GM18951 (cell line): Measurements from ENCODE around the gene DSG1.
"Not testable (repeated sequence)": the region's sequence is repeated elsewhere in the genome, so short reads cannot be mapped to it uniquely, and the experiment has no call there.

Experiments
- POLR2A ChIP-seq: IDR thresholded peaks from 4 replicates; pipeline ENCODE4 v1.6.1; 2011; ENCODE audit warnings: mild to moderate bottlenecking; ENCODE audit not compliant: insufficient read length, insufficient read depth; ENCODE audit errors: extremely low read depth
- in situ Hi-C: fragments of 300-500 bp; cut with MboI; formaldehyde crosslinking; loops from one replicate; pipeline ENCODE4 v1.12.0; 2022; ENCODE audit warnings: low sequenced_read_pairs, mixed read lengths, inconsistent platforms; ENCODE audit not compliant: unreplicated experiment

DSG1 gene

GRCh38 chr18:31301201-31301655 lies 16.7 kb upstream of the DSG1 start:
- in situ Hi-C loops = no loop called here
- TF ChIP-seq POLR2A = no peak

- in situ Hi-C loops = no loop called here
- no peak for TF ChIP-seq POLR2A
Observed at GRCh38 chr18:31302991-31303390, 15.0 kb upstream of the DSG1 start.

- in situ Hi-C loops = no loop called here
- TF ChIP-seq POLR2A = no peak
Observed at GRCh38 chr18:31303771-31304170, 14.2 kb upstream of the DSG1 start.

GRCh38 chr18:31309115-31309514 lies 8.8 kb upstream of the DSG1 start:
- TF ChIP-seq POLR2A = no peak
- in situ Hi-C loops = no loop called here

- in situ Hi-C loops = no loop called here
- TF ChIP-seq POLR2A = no peak
Observed at GRCh38 chr18:31316974-31317373, 986 bp upstream of the DSG1 start.

DNA sequence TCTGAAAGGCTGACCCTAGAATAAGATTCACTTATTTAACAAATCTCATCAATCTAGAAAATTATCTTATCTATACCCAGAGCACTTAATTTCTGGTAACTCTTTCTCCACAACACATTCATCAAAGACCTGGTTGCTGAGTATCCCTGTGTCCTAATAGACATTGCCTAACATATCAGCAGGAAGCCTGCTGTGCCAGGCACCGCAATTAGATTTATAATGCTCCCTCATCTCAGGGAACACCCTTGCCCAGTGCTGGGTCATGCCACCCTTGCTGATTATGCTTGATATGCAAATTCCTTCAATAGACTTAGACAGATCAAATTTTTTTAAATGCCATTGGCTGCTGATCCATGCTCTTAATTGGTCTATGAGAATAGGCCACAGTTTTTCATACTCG lies 3.8 kb downstream of the DSG1 start:
- TF ChIP-seq POLR2A = no peak
- in situ Hi-C loops = no loop called here

DNA sequence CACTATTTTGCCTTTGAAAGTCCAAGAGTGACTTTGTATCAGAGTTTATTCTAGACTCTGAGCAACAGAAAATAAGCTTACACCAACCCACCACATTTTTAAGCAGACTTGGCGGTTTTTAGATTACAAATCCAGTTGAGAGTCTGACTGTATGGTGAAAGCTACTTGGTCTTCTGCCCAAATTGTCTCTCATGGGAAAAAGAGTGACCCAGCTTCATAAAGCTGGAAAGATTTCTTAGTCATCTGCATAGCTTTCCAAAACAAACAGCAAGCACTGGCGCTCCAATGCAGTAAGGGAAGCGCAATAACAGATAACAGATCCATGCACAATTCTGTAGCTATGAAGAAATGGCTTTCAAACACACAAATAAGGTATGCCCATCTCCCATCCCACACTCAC lies 7.1 kb downstream of the DSG1 start:
- in situ Hi-C loops = no loop called here
- no peak for TF ChIP-seq POLR2A

DNA sequence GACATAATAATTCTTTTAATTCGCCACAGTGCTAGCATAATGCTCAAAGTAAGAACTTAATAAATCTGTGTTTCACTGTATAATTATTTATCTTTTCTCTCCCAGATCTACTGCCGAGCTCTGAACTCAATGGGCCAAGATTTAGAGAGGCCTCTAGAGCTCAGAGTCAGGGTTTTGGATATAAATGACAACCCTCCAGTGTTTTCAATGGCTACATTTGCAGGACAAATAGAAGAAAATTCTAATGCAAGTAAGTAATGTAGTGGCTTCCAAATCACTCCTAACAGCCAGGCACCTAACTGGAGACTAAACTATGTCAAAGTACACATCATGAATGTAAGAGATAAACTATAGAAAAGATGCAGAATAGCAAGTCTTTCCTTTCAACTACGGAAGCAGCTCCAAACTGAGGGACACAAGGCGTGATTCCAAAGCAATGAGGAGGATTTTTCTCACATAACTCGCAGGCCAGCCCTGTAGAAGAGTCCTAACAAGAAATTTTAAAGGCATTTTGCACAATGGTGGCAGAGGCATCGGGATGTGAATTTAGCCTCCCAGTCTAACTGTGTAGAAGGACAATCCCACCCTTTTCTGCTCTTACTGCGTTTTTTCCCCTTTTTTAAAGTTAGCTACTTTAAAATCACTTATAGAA lies 12.0 kb downstream of the DSG1 start:
- in situ Hi-C loops = no loop called here
- TF ChIP-seq POLR2A = no peak

GRCh38 chr18:31343454-31343853 lies 25.5 kb downstream of the DSG1 start:
- no peak for TF ChIP-seq POLR2A
- in situ Hi-C loops = no loop called here

DNA sequence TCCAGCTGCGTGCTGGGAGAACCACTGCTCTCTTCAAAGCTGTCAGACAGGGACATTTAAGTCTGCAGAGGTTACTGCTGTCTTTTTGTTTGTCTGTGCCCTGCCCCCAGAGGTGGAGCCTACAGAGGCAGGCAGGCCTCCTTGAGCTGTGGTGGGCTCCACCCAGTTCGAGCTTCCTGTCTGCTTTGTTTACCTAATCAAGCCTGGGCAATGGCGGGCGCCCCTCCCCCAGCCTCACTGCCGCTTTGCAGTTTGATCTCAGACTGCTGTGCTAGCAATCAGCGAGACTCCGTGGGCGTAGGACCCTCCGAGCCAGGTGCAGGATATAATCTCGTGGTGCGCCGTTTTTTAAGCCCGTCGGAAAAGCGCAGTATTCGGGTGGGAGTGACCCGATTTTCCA lies 35.4 kb downstream of the DSG1 start:
- in situ Hi-C loops = not testable (repeated sequence)

DNA sequence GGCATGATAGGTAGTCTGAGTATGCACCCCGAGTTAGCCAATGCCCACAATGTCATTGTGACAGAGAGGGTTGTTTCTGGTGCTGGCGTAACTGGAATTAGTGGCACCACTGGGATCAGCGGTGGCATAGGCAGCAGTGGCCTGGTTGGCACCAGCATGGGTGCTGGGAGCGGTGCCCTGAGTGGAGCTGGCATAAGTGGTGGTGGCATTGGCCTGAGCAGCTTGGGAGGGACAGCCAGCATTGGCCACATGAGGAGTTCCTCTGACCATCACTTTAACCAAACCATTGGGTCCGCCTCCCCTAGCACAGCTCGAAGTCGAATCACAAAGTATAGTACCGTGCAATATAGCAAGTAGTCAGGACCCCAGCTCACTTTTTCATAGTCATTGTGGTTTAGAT lies 37.0 kb downstream of the DSG1 start:
- TF ChIP-seq POLR2A = no peak

GRCh38 chr18:31356025-31356424 lies 38.1 kb downstream of the DSG1 start:
- TF ChIP-seq POLR2A = no peak
- in situ Hi-C loops = no loop called here

More for the DNA sequence above, 37.0 kb downstream of the DSG1 start:
- in situ Hi-C loops = no loop called here

- in situ Hi-C loops = no loop called here
- TF ChIP-seq POLR2A = no peak
Observed at GRCh38 chr18:31364190-31364589, 46.2 kb downstream of the DSG1 start.

DNA sequence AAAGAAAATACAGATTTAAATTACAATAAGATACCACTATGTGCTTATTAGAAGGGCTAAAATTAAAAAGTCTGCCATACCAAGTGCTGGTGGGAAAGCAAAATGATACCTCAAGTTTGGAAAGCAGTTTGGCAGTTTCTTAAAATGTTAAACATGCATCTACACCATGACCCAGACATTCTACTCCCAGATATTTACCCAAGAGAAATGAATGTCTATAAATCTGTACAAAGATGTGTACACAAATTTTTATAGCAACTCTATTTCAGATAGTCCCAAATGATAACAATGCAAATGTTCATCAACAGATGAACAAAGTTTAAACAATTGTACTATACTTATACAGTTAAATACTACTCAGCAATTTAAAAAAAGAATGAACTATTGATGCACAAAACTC lies 51.5 kb downstream of the DSG1 start:
- TF ChIP-seq POLR2A = no peak
- in situ Hi-C loops = no loop called here

GRCh38 chr18:31371989-31372388 lies 54.0 kb downstream of the DSG1 start:
- in situ Hi-C loops = no loop called here

More at GRCh38 chr18:31371989-31372388, 54.0 kb downstream of the DSG1 start:
- TF ChIP-seq POLR2A = no peak
